Cardiac fibroblast (primary cell): Measurements from ENCODE around the gene TSPO.

Source experiments
- DNase-seq, 2 donors: peaks; one replicate each; pipeline versions ENCODE4 v3.0.0 to v3.0.0-alpha.2; 2010; ENCODE audit warnings: low read depth in 2 of 2
- H3K4me3 ChIP-seq, 2 donors: replicated peaks in 1 of 2; 1 replicate in 1 of 2; 2 replicates in 1 of 2; pipeline ENCODE4 v1.5.1; 2011; ENCODE audit warnings: low read depth in 2 of 2, low read length in 2 of 2, mild to moderate bottlenecking in 2 of 2, moderate library complexity in 1 of 2
- CTCF ChIP-seq: IDR thresholded peaks from one replicate; pipeline ENCODE4 v1.5.1; 2011; ENCODE audit warnings: low read depth, mild to moderate bottlenecking, low read length, inconsistent platforms

Gene TSPO

DNA sequence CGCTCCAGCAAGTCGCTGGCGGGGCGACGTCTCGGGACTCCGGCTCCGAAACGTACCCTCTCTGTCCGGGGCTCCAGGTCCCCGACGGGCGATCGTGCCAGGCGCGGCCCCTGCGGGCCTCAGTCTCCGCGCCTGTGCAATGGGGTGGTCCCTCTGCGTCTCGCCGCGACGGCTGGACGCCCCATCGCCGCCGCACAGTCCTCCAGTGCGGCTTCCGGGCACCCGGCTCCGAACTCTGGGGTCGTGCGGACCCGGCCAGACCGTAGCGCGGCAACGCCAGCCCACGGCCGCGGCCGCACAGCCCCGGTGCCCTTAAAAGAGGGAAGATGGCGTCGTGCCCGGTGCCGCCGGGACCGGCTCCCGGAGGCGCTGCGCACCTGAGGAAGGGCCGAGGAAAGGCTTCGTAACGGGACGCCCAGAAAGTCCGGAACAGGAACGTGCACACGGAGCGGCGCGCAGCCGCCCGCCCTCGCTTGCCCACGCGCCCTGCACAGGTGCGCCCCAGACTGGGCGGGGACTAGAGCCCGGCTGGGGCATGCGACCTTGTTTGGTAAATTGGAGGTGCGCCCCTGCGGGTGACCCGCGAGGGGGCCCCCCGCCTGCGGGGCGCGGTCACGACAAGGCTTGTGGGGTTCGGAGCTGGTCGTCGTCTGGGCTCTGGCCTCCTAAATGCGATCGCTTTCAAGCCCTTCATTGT, 40.3 kb upstream of the TSPO start:
- no peak for TF ChIP-seq CTCF
- no peak for DNase-seq
- H3K4me3 ChIP-seq = peak overlapping the region; percentile 43 to 45

DNA sequence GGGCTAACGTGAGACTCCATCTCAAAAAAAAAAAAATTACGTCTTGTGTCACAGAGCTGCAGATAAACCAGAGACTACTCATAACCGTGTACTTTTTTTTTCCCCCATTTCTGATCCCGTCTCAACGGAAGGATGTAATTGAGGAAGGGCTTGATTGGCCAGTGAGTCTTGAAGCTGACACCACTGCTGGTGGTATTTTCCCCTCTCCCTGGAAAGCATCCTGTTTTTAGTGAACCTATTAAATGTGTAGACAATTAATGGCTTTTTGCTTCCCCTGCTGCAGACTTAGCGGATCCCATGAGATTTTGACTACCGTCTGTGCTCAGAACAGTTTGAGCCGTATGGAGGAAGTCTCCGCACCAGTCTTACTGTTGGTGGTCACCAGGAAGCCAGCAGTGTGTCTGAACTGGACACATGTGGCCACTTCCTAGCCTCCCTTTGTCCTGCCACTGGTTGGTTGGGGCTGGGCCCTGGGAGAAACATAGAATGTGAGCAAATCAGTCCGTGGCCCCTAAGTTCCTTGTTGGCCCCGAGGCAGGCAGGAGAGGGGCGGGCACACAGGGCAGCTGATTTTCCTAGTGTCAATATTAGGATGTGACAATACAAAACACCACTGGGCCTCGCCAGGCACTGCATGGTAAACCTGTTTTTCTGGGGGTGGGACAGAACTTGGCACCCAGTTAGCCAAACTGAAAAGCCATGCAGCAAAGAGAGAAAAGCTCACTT, 37.7 kb upstream of the TSPO start:
- DNase-seq = no peak
- H3K4me3 ChIP-seq = no peak overlapping the region
- TF ChIP-seq CTCF = no peak

DNA sequence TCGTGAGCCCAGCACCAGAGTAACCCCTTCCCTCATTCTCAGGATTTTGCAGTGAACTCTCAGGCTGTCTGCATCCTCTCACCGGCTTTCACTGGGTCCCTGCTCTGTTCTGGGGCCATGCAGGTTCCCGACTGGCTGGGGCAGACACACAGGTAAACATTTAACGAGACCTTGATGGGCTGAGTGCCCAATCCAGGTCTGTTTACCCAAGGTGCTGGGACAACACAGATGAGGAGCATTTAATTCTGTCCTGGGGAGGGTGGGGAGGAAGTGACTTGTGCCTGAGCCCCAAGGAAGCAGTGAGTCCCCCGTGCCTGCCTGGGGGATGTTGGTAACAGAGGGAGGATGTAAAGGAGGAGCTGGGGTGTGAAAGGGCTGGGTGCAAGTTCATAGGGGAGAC, 36.4 kb upstream of the TSPO start:
- TF ChIP-seq CTCF = no peak
- no peak overlapping the region for H3K4me3 ChIP-seq

GRCh38 chr22:43116932-43117331, 34.4 kb upstream of the TSPO start:
- no peak for TF ChIP-seq CTCF
- H3K4me3 ChIP-seq = no peak overlapping the region
- DNase-seq = no peak

More for the DNA sequence above, 36.4 kb upstream of the TSPO start:
- DNase-seq = no peak

DNA sequence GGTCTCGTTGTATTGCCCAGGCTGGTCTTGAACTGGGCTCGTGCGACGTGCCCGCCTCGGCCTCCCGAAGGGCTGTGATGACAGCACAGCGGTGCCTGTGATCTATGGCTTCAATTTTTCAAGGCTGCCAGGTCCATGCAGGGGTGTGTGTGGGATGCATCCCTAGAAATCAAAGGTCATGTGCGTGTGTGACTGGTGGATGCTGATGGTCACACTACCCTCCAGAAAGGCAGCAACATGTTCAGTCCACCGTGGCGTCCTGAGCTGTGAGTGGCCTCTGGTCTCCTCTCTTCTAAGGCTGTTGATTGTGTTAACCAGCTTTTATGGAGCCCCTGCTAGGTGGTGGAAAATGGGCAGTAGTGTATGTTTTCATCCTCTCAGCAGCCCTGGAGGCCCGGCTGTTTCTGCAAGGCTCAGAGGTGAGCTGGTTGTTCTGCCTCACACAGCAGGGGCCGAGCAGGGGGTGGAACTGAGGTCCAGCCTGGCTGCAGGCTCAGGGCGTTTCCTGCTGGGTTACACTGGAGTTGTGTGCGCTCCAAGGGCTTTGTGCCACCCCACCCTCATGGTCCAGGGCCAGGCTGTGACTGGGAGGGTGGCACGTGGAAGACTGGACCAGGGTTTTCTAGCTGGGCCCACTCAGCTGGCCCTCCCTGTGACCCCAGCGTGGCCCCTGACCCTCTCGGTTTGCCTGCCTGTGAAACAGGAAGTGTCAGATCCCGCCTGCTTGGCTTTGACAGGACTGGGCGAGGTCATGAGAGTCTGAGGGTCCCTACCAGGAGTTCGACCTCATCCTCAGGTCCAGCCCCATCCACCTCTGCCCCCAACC, 33.1 kb upstream of the TSPO start:
- no peak for TF ChIP-seq CTCF
- no peak for DNase-seq
- H3K4me3 ChIP-seq = no peak overlapping the region

GRCh38 chr22:43118953-43119458, 32.4 kb upstream of the TSPO start:
- H3K4me3 ChIP-seq = no peak overlapping the region
- no peak for TF ChIP-seq CTCF
- DNase-seq = peak in 1 of 2 donors; percentile 20
